Fibroblast of the aortic adventitia (primary cell): ENCODE results near the gene ZCCHC17. TPM values are rescaled to one million over a fixed set of nuclear protein-coding genes. Genes with fewer than 3 reads are reported as not detected.
A peak's percentile ranks its signal among the peaks of the same experiment; 100 is the strongest.

Experiments
- DNase-seq: peaks from one replicate; pipeline ENCODE4 v3.0.0-alpha.2; 2010; ENCODE audit warnings: low read depth
- H3K4me3 ChIP-seq: 2 replicates; pipeline ENCODE4 v1.5.1; 2011; ENCODE audit warnings: low read depth, mild to moderate bottlenecking, control low read depth, low read length, moderate library complexity
- CTCF ChIP-seq: IDR thresholded peaks from 2 replicates; pipeline ENCODE4 v1.5.1; 2011; ENCODE audit warnings: mild to moderate bottlenecking, low read length, control low read depth, inconsistent platforms; ENCODE audit not compliant: insufficient read depth
- total RNA-seq: library from RNA; depleted of rRNA; stranded (reverse); fragments of >200 nt; gene quantifications from 2 replicates; pipeline ENCODE4 v1.2.3, GENCODE V29; 2012; ENCODE audit warnings: low replicate concordance

Gene ZCCHC17
- total RNA-seq, 1 donor = 39.9 TPM

DNA sequence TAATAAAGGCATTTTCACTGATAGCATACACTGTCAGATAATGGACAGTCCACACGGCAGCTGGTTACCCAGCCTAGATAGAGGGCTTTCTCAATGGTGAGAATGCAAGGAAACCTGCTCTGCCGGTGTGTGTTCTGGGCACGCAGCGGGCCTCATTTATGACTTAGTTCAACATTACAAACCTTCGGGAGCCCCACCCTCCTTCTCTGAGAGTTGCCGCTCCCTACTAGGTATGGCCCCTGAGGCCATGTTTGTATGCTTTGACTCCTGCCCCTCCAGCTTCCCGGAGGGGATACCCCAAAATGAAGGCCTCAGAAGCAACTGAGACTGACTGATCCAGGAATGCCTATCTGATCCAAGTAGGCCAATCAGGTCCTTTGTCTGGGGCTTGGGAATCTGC lies 93.2 kb downstream of the ZCCHC17 start:
- no peak for TF ChIP-seq CTCF

DNA sequence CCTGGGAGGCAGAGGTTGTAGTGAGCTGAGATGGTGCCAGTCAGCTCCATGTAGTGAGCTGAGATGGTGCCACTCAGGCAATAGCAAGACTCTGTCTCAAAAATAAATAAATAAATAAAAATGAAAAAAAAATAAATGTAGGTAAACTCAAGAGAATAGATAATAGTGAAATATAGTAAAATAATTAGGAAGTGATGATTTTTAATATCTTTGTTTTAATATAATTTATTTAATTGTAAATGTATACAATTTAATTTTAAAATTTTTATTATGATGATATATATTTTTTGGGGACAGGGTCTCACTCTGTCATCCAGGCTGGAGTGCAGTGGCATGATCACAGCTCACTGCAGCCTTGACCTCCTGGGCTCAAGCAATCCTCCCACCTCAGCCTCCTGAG lies 96.6 kb downstream of the ZCCHC17 start:
- DNase-seq = no peak
- TF ChIP-seq CTCF = no peak

More for the DNA sequence above, 93.2 kb downstream of the ZCCHC17 start:
- no peak for DNase-seq
- no peak overlapping the region for H3K4me3 ChIP-seq

DNA sequence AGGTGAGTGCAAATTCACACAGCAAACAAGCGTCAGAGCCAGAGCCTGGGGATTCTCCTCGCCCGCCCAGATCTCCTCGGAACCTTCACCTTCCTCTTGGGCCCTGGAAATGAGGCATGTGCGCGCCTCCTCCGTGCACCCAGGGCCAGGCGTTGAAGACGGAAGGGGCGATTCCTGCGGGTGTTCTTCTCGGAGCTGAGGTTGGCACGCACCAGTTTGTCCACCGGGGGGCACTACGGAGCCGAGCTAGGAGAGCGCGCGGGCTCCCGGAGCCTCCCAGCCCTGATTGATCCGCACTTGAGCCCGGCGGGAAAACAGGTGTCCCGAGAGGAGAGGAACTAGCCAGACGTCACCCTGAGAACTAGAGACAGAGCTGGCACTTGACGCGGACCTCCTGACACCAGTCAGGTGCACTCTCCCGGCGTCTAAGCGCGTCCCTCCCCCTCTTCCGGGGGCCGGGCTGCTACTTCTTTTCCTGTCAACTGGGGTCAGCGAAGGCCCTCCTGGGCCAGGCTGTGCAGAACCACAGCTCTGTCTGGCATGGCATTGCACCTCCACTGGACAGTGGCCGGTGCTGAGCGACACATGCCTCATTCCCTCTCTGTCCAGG lies 97.9 kb downstream of the ZCCHC17 start:
- DNase-seq = peak; percentile 68
- peak overlapping the region; percentile 51 for H3K4me3 ChIP-seq
- TF ChIP-seq CTCF = peak; percentile 93

More for the DNA sequence above, 96.6 kb downstream of the ZCCHC17 start:
- H3K4me3 ChIP-seq = no peak overlapping the region

DNA sequence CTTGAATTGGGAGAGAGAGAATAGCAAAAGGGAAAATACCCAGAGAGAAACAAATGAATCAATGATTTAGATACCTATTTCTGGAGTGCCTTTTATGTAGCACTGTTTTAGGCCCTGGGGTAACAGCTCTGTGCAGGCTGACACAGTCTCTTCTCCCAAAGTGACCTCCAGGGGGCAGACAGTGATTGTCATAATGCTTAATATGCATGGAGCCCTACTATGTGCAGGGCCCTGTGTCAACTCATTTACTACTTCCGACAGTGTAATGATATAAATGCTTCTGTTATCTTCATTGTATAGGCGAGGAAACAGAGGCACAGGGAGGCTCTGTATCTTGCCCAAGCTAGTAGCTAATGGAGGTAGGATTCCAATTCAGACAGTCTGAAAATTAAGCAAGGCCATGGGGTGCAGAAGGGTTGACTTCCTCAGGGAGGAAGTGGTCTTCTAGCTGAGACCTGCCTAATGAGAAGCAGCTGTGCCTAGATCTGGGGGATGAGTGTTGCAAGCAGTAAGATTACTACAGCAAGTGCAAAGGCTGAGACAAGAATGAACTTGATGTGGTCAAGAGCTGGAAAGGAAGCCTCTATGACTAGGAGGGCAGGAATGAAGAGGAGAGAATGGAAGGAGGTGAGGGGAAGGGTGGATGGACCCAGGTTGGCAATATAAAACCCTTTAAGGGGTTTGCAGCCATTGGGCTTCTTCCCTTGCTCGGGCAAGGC lies 100.0 kb downstream of the ZCCHC17 start:
- peak; percentile 90 for DNase-seq
- peak; percentile 44 for TF ChIP-seq CTCF
- H3K4me3 ChIP-seq = no peak overlapping the region

DNA sequence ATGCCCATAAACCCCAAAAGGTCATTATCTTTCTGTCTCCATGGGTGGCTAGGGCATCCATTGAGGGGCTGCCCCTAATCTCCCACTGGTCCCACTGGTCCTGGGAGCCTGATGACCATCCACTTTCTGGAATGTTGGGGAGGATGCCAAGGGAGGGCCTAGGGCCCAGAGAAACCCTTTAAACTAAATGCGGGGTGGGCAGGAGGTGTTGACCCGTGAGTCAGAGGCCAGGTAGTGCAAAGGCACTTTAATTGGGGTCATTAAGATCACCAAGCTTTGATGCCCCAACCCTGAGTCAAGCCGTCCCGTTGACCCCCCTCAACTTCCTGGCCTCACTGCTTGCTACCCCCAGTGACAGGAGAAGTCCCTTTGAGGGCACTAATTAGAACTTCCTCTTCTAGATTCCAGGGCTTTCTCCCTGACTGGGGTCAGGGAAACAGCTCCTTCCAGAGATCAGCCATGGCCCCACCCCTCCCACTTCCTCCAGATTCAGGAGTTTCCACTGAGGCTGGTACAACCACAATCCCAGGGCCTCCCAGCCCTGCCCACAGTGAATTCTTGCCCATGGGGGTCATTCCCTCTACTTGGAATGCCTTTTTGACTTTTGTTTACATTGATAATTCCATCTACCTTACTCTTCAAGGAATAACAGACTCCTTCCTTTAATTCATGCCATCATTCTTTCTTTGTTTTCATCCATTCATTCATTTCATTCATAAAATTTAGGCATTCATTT lies 100.7 kb downstream of the ZCCHC17 start:
- no peak for DNase-seq
- H3K4me3 ChIP-seq = no peak overlapping the region
- no peak for TF ChIP-seq CTCF

DNA sequence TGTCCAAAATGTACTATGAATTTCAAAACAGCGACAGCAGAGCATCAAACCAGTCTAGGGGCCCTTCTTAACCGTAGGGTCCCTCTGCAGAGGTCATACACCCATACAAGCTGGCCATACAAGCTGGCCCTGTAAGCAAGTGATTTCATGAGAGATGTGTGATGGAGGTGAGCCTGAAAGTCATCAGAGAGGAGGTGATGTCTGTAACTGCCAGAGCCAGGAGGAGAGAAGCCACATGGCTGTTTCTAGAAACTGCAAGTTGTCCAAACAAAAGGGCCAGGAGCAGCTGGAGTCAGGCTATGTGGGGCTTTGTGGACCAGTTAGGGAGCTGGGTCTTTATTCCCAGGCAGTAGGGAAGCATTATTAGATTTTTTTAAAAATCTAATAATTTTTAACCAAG lies 101.4 kb downstream of the ZCCHC17 start:
- no peak for DNase-seq
- no peak for TF ChIP-seq CTCF

More for the DNA sequence above, 101.4 kb downstream of the ZCCHC17 start:
- H3K4me3 ChIP-seq = no peak overlapping the region
